NCI-H2171 (cell line): ENCODE measurements around the gene MAGI1.

Experiments used
- DNase-seq: peaks from one replicate; lab custom pipeline; 2025; lab: John Stamatoyannopoulos, UW

MAGI1 gene

GRCh38 chr3:65831733-65832425 lies 206.8 kb downstream of the MAGI1 start:
- no peak for DNase-seq

DNA sequence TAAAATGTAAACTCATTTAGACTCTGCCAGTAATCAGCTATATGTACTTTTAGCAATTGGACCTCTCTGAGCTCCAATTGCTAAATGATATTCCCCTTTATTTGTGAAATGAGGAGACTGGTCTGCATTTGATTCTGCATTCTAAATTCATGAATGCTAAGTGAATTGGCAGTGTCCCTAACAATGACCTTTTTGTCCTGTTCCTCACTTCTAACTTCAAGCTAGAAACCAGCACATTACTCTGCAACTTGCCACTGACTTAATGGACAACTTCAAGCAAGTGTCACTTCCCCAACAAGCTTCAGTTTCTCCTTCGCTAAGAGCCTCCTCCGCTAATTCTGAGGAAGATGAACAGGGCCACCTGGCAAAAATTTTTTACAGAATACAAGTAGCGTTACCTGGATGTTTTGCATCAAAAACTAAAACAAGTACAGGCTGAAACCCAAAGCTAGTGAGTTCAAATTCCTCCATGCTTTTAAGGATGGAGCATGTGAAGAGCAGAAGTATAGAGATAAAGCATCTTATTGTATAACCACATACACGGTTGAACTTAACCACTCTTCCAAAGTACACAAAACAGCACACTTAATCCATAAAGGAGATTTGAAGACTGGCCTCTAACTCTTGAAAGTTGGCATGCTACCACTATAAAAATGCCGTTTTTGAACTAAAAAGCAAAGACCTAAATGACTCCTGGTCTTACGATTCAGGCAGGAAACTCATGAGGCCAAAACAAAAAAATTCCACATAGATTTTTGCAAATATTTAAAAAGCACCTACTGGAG lies 207.6 kb downstream of the MAGI1 start:
- no peak for DNase-seq

DNA sequence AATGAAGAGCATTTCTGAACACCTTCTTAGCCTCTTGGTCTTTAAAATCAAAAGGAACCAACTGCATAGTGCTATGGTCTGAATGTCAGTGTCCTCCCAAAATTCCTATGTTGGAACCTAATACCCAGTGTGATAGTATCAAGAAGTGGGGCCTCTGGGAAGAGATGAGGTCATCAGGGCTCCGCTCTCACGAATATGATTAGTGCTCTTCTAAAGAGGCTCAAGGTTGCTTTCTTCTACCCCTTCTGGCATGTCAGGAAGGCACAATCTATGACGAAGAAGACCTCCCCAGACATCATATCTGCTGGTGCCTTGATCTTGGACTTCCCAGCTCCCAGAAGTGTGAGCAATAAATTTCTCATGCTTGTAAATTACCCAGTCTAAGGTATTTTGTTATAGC lies 209.5 kb downstream of the MAGI1 start:
- no peak for DNase-seq

DNA sequence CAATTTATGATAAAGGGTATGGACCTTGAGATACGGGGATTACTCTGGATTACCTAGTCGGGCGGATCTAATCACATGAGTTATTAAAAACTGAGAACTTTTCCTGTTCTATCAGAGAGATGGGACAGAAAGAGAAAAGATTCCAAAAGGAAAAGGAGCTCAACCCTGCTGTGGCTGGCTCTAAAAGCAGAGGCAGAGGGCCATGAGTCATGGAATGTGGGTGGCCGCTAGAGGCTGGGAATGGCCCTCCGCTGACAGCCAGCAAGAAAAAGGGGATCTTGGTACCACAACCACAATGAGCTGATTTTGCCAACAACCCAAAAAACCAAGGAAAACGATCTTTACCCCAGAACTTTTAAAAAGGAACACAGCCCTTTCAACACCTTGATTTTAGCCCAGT lies 210.0 kb downstream of the MAGI1 start:
- DNase-seq: no peak

- no peak for DNase-seq
Measured at GRCh38 chr3:65827076-65827475, 211.6 kb downstream of the MAGI1 start.

DNA sequence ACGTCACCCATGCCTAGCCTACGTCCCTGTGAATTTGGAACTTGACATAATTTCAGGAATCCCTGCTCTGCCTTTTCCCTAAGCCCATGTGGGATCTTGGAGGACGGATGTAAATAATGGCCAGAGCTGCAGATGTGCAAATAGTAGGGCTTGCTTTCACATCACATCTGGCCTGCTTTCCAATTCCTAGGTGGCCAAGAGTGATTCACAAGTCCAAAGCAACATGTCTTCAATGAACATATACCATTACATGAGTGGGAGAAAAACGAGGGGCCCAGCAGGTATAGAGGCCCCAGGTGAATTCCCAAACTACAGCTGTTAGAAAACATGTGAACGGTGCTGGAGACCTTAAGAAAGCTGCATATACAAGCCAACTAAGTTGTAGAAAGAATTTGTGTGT lies 214.6 kb downstream of the MAGI1 start:
- no peak for DNase-seq

GRCh38 chr3:65820600-65820999 lies 218.1 kb downstream of the MAGI1 start:
- DNase-seq: no peak

GRCh38 chr3:65819896-65820295 lies 218.8 kb downstream of the MAGI1 start:
- no peak for DNase-seq

- DNase-seq: no peak
Measured at GRCh38 chr3:65817553-65818126, 221.1 kb downstream of the MAGI1 start.

- no peak for DNase-seq
Measured at GRCh38 chr3:65816208-65816607, 222.5 kb downstream of the MAGI1 start.

GRCh38 chr3:65814845-65815578 lies 223.7 kb downstream of the MAGI1 start:
- no peak for DNase-seq

DNA sequence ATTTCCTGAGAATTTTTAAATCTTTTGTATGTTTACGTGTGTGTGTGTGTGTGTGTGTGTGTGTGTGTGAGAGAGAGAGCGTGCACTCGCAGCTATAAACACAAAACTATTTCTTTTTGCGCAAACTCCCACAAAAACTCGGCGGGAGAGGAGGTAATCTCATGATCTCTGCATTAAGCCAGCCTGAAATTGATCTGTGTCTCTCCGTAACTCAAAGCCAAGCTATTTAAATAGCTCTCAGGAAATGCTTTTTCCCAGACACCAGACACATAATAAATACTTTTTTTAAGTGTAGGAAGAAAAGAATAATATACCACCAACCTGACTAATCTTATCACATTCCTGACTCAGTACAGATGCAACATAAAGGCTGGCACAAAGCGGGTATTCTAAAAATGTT lies 226.8 kb downstream of the MAGI1 start:
- no peak for DNase-seq

- no peak for DNase-seq
Measured at GRCh38 chr3:65811086-65811761, 227.5 kb downstream of the MAGI1 start.

GRCh38 chr3:65810302-65810701 lies 228.4 kb downstream of the MAGI1 start:
- DNase-seq: peak; percentile 13

GRCh38 chr3:65809641-65810150 lies 229.0 kb downstream of the MAGI1 start:
- no peak for DNase-seq

DNA sequence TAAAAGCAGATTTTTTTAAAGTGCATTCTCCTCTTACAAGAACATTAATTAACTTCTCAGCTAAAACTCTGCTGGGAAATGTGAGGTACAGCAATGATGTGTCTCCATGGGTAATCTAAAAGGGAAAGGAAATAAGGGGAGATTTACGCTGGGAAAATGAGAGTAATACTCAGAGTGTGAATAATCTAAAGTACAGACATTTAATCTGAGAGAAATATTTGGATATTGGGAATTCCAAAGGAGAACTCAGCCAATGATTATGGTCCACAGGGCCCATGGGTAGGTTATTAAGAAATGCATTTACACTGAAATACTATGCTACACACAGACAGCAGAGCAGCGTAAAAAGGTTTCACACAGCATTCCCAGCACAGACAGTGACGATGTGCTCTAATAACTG lies 229.9 kb downstream of the MAGI1 start:
- no peak for DNase-seq

DNA sequence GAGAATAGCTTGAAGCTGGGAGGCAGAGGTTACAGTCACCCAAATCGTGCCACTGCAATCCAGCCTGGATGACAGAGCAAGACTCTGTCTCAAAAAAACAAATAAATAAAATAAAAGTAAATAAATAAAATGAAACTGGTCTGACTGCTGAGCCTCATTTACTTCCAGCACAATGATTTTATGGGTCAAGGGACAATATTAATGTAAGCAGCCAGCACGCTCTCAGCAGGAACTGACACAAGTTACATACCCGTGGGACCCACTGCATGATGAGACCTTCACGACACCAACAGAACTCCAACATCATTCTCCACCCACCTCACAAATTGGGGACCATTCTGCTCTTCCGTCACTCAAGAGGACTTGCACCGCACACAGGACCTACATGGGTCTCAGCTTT lies 230.3 kb downstream of the MAGI1 start:
- DNase-seq: no peak

DNA sequence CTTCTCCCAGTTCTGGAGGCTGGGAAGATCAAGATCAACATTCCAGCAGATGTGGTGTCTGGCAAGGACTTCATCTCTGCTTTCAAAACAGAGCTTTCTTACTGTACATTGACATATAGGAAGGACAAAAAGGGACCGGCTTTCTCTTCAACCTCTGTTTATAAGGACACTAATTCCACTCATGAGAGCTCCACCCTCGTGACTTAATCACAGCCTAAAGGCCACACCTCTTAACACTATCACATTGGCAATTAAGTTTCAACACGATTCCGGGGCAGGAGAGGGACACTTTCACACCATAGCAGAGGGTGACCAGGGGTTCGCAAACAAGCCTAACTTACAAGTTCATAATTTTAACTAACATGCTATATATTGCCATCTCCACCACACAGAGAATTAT lies 231.5 kb downstream of the MAGI1 start:
- no peak for DNase-seq

GRCh38 chr3:65806600-65806999 lies 232.1 kb downstream of the MAGI1 start:
- no peak for DNase-seq

GRCh38 chr3:65796676-65797075 lies 242.0 kb downstream of the MAGI1 start:
- DNase-seq: no peak

DNA sequence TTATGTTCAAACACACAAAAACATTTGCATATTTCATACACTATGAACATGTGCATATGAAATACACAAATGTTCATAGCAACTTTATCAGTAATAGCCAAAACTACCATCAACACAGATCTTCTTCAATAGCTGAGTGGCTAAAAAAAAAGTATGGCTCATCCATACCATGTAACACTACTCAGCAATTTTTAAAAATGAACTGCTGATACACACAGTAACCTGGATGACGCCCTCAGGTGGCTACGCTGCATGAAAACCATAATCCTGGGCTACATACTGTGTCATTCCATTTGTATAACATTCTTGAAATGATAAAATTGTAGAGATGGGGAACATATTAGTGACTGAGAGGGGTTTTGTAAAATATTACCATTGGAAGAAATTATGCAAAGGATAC lies 243.6 kb downstream of the MAGI1 start:
- no peak for DNase-seq
